SK-N-SH treated with all-trans-retinoic acid at 6 μM for 48 hours (cell line): ENCODE results near the gene MAP3K20.

Experiments
- ATAC-seq: fragments of 200-7000 bp; cut with Tn5 transposase; 3 replicates; pipeline ENCODE4 v1.9.1; 2020; ENCODE audit warnings: mild to moderate bottlenecking, moderate library complexity
- ARNTL ChIP-seq: fragments of 450-650 bp; formaldehyde crosslinking; IDR thresholded peaks from 2 replicates; pipeline ENCODE4 v1.5.0; 2020; ENCODE audit warnings: low read depth, mild to moderate bottlenecking, moderate library complexity, borderline replicate concordance
- BACH2 ChIP-seq: fragments of 250-450 bp; sonication (Bioruptor Pico); IDR thresholded peaks from 2 replicates; pipeline ENCODE4 v1.9.0; 2021; ENCODE audit warnings: mild to moderate bottlenecking, borderline replicate concordance
- CSDC2 ChIP-seq: fragments of 250-450 bp; sonication (Bioruptor Pico); IDR thresholded peaks from 2 replicates; pipeline ENCODE4 v1.5.0; 2020; ENCODE audit warnings: mild to moderate bottlenecking, moderate library complexity
- ESRRG ChIP-seq: fragments of 250-450 bp; sonication (Bioruptor Pico); IDR thresholded peaks from 2 replicates; pipeline ENCODE4 v1.6.1; 2021; ENCODE audit warnings: mild to moderate bottlenecking
- GLIS3 ChIP-seq: fragments of 250-450 bp; sonication (Bioruptor Pico); IDR thresholded peaks from 2 replicates; pipeline ENCODE4 v1.5.0; 2020; ENCODE audit warnings: mild to moderate bottlenecking, moderate library complexity
- ISL1 ChIP-seq: fragments of 250-450 bp; sonication (Bioruptor Pico); IDR thresholded peaks from 2 replicates; pipeline ENCODE4 v2.1.2; 2022; ENCODE audit warnings: mild to moderate bottlenecking, moderate library complexity
- OSR1 ChIP-seq: fragments of 250-450 bp; sonication (Bioruptor Pico); IDR thresholded peaks from 2 replicates; pipeline ENCODE4 v1.8.0; 2022; ENCODE audit warnings: moderate library complexity, mild to moderate bottlenecking, inconsistent platforms
- PPARA ChIP-seq: fragments of 250-450 bp; sonication (Bioruptor Pico); IDR thresholded peaks from 2 replicates; pipeline ENCODE4 v1.5.0; 2020; ENCODE audit warnings: mild to moderate bottlenecking, borderline replicate concordance
- RARB ChIP-seq: fragments of 250-450 bp; sonication (Bioruptor Pico); IDR thresholded peaks from 2 replicates; pipeline ENCODE4 v1.8.0; 2021; ENCODE audit warnings: mild to moderate bottlenecking, moderate library complexity
- TCF4 ChIP-seq: fragments of 250-450 bp; sonication (Bioruptor Pico); IDR thresholded peaks from 2 replicates; pipeline ENCODE4 v1.8.0; 2021; ENCODE audit warnings: mild to moderate bottlenecking, moderate library complexity, borderline replicate concordance
- TOX ChIP-seq: fragments of 250-450 bp; sonication (Bioruptor Pico); IDR thresholded peaks from 2 replicates; pipeline ENCODE4 v1.8.0; 2021; ENCODE audit warnings: mild to moderate bottlenecking, moderate library complexity, borderline replicate concordance
- ZC3H10 ChIP-seq: fragments of 250-450 bp; sonication (Bioruptor Pico); IDR thresholded peaks from 2 replicates; pipeline ENCODE4 v1.5.1; 2021; ENCODE audit warnings: mild to moderate bottlenecking, moderate library complexity
- ZFP3 ChIP-seq: fragments of 250-450 bp; sonication (Bioruptor Pico); IDR thresholded peaks from 2 replicates; pipeline ENCODE4 v1.5.0; 2020; ENCODE audit warnings: mild to moderate bottlenecking, moderate library complexity
- ZFP30 ChIP-seq: fragments of 450-650 bp; formaldehyde crosslinking; IDR thresholded peaks from 2 replicates; pipeline ENCODE4 v1.5.0; 2022; ENCODE audit warnings: mild to moderate bottlenecking, moderate library complexity
- ZNF565 ChIP-seq: fragments of 450-650 bp; formaldehyde crosslinking; conservative IDR thresholded peaks from 2 replicates; pipeline ENCODE4 v1.5.0; 2020; ENCODE audit warnings: low read depth, mild to moderate bottlenecking, moderate library complexity
- ZNF70 ChIP-seq: fragments of 450-650 bp; formaldehyde crosslinking; IDR thresholded peaks from 2 replicates; pipeline ENCODE4 v1.5.0; 2020; ENCODE audit warnings: mild to moderate bottlenecking, moderate library complexity
- ZNF8 ChIP-seq: fragments of 450-650 bp; formaldehyde crosslinking; IDR thresholded peaks from 2 replicates; pipeline ENCODE4 v1.5.0; 2020; ENCODE audit warnings: mild to moderate bottlenecking, moderate library complexity
- TF ChIP-seq, protein P1 (sequence below): fragments of 250-450 bp; sonication (Bioruptor Pico); IDR thresholded peaks from 2 replicates; pipeline ENCODE4 v1.8.0; 2020; ENCODE audit warnings: mild to moderate bottlenecking, moderate library complexity, borderline replicate concordance
- TF ChIP-seq, protein P2 (sequence below): fragments of 250-450 bp; sonication (Bioruptor Pico); IDR thresholded peaks from 2 replicates; pipeline ENCODE4 v1.5.1; 2020; ENCODE audit warnings: low read depth, mild to moderate bottlenecking, moderate library complexity
- TF ChIP-seq, protein P3 (sequence below): fragments of 250-450 bp; sonication (Bioruptor Pico); IDR thresholded peaks from 2 replicates; pipeline ENCODE4 v1.8.0; 2021; ENCODE audit warnings: low read depth, mild to moderate bottlenecking, moderate library complexity, borderline replicate concordance
- TF ChIP-seq, protein P4 (sequence below): fragments of 250-450 bp; sonication (Bioruptor Pico); IDR thresholded peaks from 2 replicates; pipeline ENCODE4 v1.5.1; 2021; ENCODE audit warnings: mild to moderate bottlenecking, moderate library complexity

Gene MAP3K20

DNA sequence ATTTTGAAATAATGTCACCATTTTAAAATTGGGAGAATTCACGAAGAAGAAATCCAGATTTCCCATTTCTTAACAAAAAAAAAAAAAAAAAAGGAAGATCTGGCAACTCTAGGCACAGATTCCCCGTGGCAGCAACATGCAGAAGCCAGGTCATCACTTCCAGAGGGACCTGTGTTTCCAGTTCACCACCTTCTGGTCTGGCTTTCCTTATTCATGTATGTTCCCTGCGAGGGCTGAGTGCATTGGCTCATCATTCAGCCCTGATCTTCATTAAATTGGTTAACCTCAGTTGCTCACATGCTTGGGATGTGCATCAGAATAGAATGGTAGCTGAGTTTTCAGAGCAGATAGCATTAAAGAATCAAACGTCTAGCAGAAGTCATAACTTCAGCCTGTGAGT lies 25.0 kb upstream of the MAP3K20 start:
- no peak for TF ChIP-seq BACH2
- TF ChIP-seq TOX, result no peak
- no peak for TF ChIP-seq ARNTL (CRISPR knock-in tag)
- no peak for TF ChIP-seq ZNF70
- no peak for TF ChIP-seq ISL1 (CRISPR knock-in tag)
- no peak for ATAC-seq

DNA sequence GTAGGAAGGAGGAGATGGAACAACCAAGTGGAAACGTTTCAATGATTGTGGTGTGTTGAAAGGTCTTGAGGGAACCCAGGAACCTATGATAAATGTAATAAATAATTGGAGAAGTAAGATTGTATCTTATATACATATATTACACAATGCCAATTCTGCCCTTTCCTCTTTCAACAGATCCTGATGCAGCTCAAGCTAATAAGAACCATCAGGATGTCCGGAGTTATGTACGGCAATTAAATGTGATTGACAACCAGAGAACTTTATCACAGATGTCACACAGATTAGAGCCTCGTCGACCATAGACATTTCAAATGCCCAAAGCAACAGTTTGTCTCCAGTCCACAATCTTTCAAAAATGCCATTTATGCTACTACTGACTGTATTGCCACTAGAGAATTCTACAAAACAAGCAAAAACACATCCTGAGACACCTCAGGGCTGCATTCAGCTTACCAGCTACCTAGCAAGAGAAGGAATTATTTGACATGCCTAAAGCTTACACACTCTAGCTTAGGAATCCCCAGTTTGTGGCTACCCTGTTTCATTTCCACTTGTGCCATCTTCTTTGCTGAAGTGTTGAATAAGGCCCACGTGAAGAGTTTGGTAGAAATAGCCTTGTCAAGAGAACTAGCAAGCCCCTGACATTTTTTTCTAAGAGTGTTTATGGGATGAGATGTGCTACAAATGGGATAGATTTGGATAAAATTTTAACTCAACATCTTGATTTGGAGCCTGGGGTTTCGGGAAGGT lies 24.0 kb upstream of the MAP3K20 start:
- TF ChIP-seq TOX, result no peak
- TF ChIP-seq, protein P1, sequence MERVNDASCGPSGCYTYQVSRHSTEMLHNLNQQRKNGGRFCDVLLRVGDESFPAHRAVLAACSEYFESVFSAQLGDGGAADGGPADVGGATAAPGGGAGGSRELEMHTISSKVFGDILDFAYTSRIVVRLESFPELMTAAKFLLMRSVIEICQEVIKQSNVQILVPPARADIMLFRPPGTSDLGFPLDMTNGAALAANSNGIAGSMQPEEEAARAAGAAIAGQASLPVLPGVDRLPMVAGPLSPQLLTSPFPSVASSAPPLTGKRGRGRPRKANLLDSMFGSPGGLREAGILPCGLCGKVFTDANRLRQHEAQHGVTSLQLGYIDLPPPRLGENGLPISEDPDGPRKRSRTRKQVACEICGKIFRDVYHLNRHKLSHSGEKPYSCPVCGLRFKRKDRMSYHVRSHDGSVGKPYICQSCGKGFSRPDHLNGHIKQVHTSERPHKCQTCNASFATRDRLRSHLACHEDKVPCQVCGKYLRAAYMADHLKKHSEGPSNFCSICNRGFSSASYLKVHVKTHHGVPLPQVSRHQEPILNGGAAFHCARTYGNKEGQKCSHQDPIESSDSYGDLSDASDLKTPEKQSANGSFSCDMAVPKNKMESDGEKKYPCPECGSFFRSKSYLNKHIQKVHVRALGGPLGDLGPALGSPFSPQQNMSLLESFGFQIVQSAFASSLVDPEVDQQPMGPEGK (CRISPR knock-in tag), result no peak
- TF ChIP-seq, protein P2, sequence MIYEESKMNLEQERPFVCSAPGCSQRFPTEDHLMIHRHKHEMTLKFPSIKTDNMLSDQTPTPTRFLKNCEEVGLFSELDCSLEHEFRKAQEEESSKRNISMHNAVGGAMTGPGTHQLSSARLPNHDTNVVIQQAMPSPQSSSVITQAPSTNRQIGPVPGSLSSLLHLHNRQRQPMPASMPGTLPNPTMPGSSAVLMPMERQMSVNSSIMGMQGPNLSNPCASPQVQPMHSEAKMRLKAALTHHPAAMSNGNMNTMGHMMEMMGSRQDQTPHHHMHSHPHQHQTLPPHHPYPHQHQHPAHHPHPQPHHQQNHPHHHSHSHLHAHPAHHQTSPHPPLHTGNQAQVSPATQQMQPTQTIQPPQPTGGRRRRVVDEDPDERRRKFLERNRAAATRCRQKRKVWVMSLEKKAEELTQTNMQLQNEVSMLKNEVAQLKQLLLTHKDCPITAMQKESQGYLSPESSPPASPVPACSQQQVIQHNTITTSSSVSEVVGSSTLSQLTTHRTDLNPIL, result no peak
- TF ChIP-seq ZFP30 (CRISPR knock-in tag), result no peak
- no peak for TF ChIP-seq TCF4 (CRISPR knock-in tag)
- TF ChIP-seq ZFP3 (CRISPR knock-in tag), result no peak
- TF ChIP-seq, protein P3, sequence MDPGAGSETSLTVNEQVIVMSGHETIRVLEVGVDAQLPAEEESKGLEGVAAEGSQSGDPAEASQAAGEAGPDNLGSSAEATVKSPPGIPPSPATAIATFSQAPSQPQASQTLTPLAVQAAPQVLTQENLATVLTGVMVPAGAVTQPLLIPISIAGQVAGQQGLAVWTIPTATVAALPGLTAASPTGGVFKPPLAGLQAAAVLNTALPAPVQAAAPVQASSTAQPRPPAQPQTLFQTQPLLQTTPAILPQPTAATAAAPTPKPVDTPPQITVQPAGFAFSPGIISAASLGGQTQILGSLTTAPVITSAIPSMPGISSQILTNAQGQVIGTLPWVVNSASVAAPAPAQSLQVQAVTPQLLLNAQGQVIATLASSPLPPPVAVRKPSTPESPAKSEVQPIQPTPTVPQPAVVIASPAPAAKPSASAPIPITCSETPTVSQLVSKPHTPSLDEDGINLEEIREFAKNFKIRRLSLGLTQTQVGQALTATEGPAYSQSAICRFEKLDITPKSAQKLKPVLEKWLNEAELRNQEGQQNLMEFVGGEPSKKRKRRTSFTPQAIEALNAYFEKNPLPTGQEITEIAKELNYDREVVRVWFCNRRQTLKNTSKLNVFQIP (CRISPR knock-in tag), result no peak
- no peak for TF ChIP-seq ZNF565 (CRISPR knock-in tag)
- no peak for TF ChIP-seq ESRRG (CRISPR knock-in tag)
- TF ChIP-seq CSDC2 (CRISPR knock-in tag), result no peak
- TF ChIP-seq ZNF8 (CRISPR knock-in tag), result no peak
- TF ChIP-seq ARNTL (CRISPR knock-in tag), result no peak
- no peak for ATAC-seq

DNA sequence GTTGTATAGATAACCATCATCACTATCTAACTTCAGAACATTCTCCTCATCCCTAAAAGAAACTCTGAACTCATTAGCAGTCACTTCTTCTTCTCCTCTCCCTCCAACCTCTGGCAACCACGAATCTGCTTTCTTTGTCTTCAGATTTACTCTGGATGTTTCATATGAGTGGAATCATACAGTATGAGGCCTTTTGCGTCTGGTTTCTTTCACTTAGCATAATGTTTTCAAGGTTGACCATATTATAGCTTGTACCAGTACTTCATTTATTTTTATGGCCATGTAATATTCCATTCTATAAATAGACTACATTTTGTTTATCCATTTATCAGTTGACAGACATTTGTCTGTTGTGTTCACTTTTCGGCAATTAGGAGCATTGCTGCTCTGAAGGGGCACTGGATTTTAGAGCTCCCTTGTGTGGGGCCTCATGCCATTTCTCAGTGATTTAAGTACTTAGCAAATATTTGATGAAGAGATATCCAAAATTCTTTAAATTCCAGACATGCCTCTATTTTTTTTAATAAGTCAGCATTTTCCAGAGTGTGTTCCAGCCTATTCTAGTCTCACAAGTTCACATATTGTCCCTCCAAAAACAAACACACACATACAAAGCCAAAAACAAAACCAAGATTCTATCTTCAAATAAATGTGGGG lies 22.5 kb upstream of the MAP3K20 start:
- TF ChIP-seq GLIS3 (no peak), ISL1 (CRISPR knock-in tag) (peak; percentile 69)
- TF ChIP-seq, all 23 proteins: peak for 1
- no peak for ATAC-seq

DNA sequence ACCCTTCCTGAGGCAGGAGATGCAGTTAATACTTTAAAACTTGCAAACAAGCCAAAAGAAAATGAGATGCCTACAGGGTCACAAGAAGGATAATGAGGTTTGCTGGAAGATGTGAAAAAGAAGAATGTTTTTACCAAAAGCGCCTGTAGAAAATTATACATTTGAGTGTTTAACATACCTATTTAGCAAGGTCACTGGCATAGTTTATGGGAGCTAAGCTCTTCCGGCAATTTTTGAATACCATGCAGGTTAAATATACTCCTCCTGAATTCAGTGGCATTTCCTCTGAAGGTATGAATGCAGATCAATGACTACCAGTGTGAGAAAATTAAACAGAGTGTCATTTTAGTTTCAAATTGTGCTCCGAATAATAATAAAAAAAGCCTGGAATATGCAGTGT lies 21.2 kb upstream of the MAP3K20 start:
- no peak for TF ChIP-seq ZC3H10 (CRISPR knock-in tag)
- no peak for TF ChIP-seq ZNF70
- peak; percentile 52; the same call in 1 of the 2 replicates for TF ChIP-seq ISL1 (CRISPR knock-in tag)
- TF ChIP-seq RARB (CRISPR knock-in tag), result no peak
- TF ChIP-seq, all 23 proteins: peak for 1
- ATAC-seq, result peak; percentile 70

DNA sequence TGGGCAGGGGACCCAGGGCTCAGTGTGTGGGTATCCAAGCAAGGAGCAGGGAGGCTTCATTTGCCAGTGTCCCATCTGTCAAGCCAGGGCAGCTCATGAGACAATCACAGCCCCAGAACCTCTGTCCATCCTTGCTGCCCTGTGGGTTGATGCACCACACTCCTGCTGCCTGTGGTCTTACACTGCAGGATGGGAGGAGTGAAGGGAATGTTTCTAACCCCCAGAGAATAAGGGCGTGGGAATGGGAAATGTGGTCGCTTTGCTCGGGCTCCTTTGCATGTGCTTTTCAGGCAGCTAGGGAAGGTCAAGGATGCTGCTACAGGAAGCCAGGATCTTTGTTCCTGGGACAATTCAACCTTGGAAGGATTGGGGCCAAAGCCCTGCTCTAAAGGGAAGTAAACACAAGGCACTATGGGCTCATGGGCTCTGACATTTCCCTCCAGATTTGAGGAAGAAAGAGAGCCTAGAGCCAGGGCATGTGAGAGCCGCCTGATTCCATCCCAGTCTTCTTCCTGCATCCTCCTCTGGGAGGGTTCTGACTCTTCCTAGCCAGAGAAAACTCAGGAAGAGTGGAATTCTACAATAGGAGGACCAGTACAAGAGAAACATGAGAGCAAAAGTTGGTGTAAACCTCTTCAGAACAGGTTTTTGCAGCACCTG lies 18.8 kb upstream of the MAP3K20 start:
- ATAC-seq, result no peak
- TF ChIP-seq ZFP30 (CRISPR knock-in tag) (no peak), GLIS3 (no peak)

DNA sequence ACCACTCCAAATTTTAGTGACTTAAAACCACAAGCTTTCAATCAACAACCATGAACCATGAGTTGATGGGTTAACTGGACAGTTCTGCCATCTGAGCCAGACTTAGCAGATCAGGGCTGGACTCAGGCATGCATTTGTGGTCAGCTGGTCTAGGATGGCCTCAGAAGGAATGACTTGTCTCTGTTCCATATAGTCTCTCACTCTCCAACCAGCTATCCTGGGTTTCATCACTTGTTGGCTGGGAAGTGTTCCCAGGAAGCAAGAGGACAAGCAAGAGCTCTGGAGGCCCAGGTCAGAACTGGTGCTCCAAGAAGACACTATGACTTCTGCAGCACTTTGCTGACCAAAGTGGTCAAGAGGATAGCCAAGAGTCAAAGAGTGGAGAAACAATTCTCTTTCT lies 17.5 kb upstream of the MAP3K20 start:
- no peak for ATAC-seq
- TF ChIP-seq, protein P3 (CRISPR knock-in tag), result no peak
- TF ChIP-seq ISL1 (CRISPR knock-in tag) (no peak), ZFP3 (CRISPR knock-in tag) (no peak), ESRRG (CRISPR knock-in tag) (no peak), PPARA (no peak), ZNF70 (no peak), GLIS3 (no peak), TCF4 (CRISPR knock-in tag) (no peak), CSDC2 (CRISPR knock-in tag) (no peak), ZNF8 (CRISPR knock-in tag) (no peak), OSR1 (CRISPR knock-in tag) (no peak)
- TF ChIP-seq, protein P4, sequence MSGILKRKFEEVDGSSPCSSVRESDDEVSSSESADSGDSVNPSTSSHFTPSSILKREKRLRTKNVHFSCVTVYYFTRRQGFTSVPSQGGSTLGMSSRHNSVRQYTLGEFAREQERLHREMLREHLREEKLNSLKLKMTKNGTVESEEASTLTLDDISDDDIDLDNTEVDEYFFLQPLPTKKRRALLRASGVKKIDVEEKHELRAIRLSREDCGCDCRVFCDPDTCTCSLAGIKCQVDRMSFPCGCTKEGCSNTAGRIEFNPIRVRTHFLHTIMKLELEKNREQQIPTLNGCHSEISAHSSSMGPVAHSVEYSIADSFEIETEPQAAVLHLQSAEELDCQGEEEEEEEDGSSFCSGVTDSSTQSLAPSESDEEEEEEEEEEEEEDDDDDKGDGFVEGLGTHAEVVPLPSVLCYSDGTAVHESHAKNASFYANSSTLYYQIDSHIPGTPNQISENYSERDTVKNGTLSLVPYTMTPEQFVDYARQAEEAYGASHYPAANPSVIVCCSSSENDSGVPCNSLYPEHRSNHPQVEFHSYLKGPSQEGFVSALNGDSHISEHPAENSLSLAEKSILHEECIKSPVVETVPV (CRISPR knock-in tag), result no peak
- TF ChIP-seq, protein P1 (CRISPR knock-in tag), result no peak
